Epithelial cell of esophagus (primary cell): ENCODE results near the gene TENM3.

Source experiments
- DNase-seq: peaks from one replicate; pipeline ENCODE4 v3.0.0; 2010; ENCODE audit warnings: low read depth
- H3K4me3 ChIP-seq: 2 replicates; pipeline ENCODE4 v1.5.1; 2011; ENCODE audit warnings: mild to moderate bottlenecking, low read length, control low read depth
- TF ChIP-seq, protein P1 (sequence below): IDR thresholded peaks from 2 replicates; pipeline ENCODE4 v1.5.1; 2011; ENCODE audit warnings: low read depth, mild to moderate bottlenecking, low read length, control low read depth, inconsistent platforms; ENCODE audit not compliant: insufficient read depth; ENCODE audit errors: missing control alignments

TENM3 gene

DNA sequence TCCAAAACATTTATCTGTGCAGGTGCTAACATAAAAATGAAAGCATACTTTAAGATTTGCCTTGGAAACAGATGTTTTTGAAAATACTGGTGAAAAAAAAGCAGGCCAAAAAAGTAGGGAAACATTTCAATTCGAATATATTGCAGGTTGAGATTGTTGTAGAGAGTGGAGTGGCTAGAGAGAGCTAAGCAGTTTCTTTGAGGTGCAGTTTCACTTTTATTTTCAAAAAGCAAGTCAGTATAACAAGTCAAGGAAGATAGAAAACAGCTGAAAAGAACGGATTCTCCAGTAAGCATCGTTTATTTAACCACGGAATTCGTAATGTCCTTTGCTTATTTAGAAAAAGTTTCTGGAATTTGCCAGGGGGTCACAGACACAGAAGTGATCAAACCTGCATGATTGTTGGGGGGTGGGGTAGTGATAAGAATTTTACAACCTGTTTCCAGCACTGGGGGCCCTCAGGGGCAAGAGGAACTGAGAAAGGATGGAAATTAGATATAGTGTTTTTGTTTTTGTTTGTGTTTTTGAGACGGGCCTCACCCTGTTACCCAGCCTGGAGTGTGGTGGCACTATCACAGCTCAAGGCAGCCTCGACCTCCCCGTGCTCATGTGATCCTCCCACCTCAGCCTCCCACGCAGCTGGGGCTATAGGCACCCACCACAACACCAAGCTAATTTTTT is 175.0 kb downstream of the TENM3 start:
- DNase-seq = no peak
- TF ChIP-seq, protein P1, sequence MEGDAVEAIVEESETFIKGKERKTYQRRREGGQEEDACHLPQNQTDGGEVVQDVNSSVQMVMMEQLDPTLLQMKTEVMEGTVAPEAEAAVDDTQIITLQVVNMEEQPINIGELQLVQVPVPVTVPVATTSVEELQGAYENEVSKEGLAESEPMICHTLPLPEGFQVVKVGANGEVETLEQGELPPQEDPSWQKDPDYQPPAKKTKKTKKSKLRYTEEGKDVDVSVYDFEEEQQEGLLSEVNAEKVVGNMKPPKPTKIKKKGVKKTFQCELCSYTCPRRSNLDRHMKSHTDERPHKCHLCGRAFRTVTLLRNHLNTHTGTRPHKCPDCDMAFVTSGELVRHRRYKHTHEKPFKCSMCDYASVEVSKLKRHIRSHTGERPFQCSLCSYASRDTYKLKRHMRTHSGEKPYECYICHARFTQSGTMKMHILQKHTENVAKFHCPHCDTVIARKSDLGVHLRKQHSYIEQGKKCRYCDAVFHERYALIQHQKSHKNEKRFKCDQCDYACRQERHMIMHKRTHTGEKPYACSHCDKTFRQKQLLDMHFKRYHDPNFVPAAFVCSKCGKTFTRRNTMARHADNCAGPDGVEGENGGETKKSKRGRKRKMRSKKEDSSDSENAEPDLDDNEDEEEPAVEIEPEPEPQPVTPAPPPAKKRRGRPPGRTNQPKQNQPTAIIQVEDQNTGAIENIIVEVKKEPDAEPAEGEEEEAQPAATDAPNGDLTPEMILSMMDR = no peak
- no peak overlapping the region for H3K4me3 ChIP-seq

DNA sequence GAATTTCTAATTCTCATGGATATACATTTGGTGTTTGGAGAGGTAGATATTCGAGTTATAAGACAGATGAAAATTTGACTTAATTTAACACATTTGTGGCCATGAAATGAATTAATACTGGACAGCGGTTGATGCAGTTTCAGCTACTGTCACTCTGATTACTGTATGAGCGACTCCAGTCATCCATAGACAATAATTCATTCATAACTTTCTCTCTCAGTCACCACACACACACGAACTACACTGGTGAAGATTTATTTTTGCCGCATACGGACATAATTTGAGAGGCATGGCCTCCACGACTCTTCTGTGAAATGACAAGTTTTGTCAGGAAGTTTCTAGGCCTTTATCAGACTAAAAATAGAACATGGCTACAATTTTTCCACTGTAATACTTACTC is 177.0 kb downstream of the TENM3 start:
- no peak for DNase-seq
- no peak overlapping the region for H3K4me3 ChIP-seq
- TF ChIP-seq, protein P1 = no peak

DNA sequence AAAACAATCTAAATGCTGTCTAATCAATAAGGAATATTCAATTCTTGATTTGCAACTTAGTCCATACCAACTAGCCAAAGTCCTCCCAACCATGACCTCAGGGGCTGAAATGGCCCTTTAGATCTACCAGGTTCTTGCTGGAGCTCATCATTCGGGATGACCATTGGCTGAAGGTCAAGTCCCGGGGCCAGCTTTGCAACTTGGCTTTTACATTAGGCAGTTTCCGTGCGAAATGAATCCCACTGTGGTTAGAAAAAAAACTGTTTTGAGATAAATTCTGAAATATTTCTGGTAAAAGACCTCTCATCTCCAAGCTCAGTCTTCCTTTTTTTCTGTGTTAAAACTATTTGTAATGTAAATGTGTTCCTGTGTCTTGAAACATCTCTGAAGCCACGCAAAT is 178.6 kb downstream of the TENM3 start:
- TF ChIP-seq, protein P1 = no peak
- H3K4me3 ChIP-seq = no peak overlapping the region
- no peak for DNase-seq

DNA sequence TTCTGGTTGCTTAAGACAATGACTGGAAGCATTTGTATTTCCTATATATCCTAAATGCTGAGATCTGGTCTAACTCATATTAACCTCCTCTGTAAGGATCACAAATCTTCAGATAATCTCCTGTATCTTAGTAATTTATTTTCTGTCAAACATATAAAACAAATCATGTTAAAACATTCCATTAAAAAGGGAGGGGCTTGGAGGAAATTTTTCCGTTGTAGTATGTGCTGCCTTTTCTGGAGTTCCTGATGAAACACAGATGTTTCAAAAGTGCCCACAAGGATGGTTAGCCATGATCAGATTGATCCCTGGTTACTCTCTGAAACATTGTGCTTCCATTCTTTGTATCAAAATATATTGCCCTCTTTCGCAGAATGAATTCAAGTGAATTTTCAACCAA is 182.1 kb downstream of the TENM3 start:
- H3K4me3 ChIP-seq = no peak overlapping the region
- TF ChIP-seq, protein P1 = no peak
- no peak for DNase-seq

DNA sequence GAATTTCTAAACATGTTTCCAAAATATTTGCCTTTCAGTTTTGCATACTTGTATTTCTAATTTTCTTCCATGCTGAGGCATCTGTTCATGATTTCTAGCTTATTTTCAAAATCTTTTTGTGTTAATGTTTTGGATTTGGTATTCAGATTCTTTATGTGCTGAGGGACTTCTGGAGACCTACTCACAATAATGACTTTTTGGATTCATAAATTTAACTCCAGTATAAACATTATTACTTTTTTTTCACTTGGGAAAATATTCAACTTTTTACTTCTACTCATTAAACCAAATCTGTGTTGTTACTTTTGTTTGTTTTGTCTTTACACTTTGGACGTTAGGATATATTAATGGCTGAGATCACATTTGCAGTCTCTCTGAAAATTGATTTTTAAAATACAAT is 183.7 kb downstream of the TENM3 start:
- TF ChIP-seq, protein P1 = no peak
- no peak overlapping the region for H3K4me3 ChIP-seq
- no peak for DNase-seq

DNA sequence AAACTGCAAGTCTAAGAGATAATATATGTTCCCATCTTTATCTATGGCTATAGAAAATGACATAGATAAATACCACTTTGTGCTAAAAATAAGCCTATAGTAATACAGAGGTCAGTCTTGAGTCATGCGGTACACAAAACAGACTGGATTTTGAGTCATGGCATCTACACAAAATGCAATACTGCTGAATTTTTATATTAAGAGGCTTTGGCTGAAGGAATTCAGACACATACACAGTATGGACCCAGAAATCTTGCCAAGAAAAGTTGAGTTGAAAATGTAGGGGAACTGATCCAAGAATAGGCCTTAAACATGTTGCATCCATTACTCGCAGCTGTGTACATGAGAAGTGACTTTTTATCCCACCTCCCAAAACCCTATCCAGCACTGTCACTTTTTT is 184.4 kb downstream of the TENM3 start:
- TF ChIP-seq, protein P1 = no peak
- peak; percentile 32 for DNase-seq
- no peak overlapping the region for H3K4me3 ChIP-seq

DNA sequence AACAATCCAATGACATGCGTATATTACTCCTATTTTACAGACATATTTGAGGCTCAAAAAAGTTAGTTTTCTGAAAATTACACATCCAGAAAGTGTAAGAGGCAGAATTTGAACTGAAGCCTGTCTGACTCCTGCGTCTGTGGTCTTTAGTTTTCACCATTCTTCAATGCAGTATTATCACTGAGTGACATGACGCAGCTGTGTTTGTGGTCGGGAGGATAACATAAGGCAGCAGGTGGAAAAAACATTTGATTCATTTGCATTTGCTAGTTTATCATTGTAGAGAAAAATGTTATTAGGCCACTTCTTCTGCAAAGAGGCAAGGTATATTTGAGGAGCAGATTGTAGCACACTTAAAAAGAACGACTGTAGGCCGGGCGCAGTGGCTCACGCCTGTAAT is 186.7 kb downstream of the TENM3 start:
- DNase-seq = no peak
- H3K4me3 ChIP-seq = no peak overlapping the region
- TF ChIP-seq, protein P1 = no peak
